GM18907 (cell line): ENCODE data around the gene PTMA.
"Not testable (repeated sequence)": the region's sequence is repeated elsewhere in the genome, so short reads cannot be mapped to it uniquely, and the experiment has no call there.

Experiments used
- ATAC-seq: cut with Tn5 transposase; IDR thresholded peaks from one replicate; pipeline ENCODE4 v1.9.1; 2021; ENCODE audit warnings: mild to moderate bottlenecking, moderate library complexity; ENCODE audit not compliant: unreplicated experiment

Gene PTMA

GRCh38 chr2:231749016-231749415, 40.7 kb downstream of the PTMA start:
- ATAC-seq = not testable (repeated sequence)

GRCh38 chr2:231751042-231751815, 42.9 kb downstream of the PTMA start:
- ATAC-seq = no peak

- no peak for ATAC-seq
Observed at GRCh38 chr2:231752061-231752460, 43.7 kb downstream of the PTMA start.

GRCh38 chr2:231761735-231762134, 53.4 kb downstream of the PTMA start:
- ATAC-seq = no peak
